Neural progenitor cell (in vitro differentiated cells): ENCODE measurements around the gene CPNE2. TPM values are rescaled to one million over a fixed set of nuclear protein-coding genes. Genes with fewer than 3 reads are reported as not detected.

ENCODE experiments used
- DNase-seq: peaks from one replicate; pipeline ENCODE4 v3.0.0-alpha.2; 2016; ENCODE audit warnings: low spot score
- H2AFZ ChIP-seq: fragments of 200-600 bp; sonication (generic); replicated peaks from 2 replicates; pipeline ENCODE4 v1.6.1; 2016; ENCODE audit warnings: antibody characterized with exemption
- H3F3A ChIP-seq: fragments of 200-600 bp; sonication (generic); 2 replicates; pipeline ENCODE4 v1.6.1; 2016; ENCODE audit warnings: antibody characterized with exemption, low read depth
- H3K27ac ChIP-seq: fragments of 200-600 bp; sonication (generic); 2 replicates; pipeline ENCODE4 v1.5.1; 2016; ENCODE audit warnings: mild to moderate bottlenecking
- H3K27me3 ChIP-seq: fragments of 200-600 bp; sonication (generic); 2 replicates; pipeline ENCODE4 v1.6.1; 2016; ENCODE audit warnings: mild to moderate bottlenecking, moderate library complexity
- H3K36me3 ChIP-seq: fragments of 200-600 bp; sonication (generic); 2 replicates; pipeline ENCODE4 v1.5.1; 2016
- H3K4me1 ChIP-seq: fragments of 200-600 bp; sonication (generic); 2 replicates; pipeline ENCODE4 v1.6.1; 2016; ENCODE audit warnings: mixed run types
- H3K4me2 ChIP-seq: fragments of 200-600 bp; sonication (generic); 2 replicates; pipeline ENCODE4 v1.6.1; 2016
- H3K4me3 ChIP-seq: fragments of 200-600 bp; sonication (generic); 2 replicates; pipeline ENCODE4 v1.5.1; 2016
- H3K79me2 ChIP-seq: fragments of 200-600 bp; sonication (generic); 2 replicates; pipeline ENCODE4 v1.6.1; 2016; ENCODE audit warnings: low read depth
- H3K9ac ChIP-seq: fragments of 200-600 bp; sonication (generic); 2 replicates; pipeline ENCODE4 v1.6.1; 2016
- H3K9me3 ChIP-seq: fragments of 200-600 bp; sonication (generic); 2 replicates; pipeline ENCODE4 v1.5.1; 2016; ENCODE audit warnings: low read depth
- H4K20me1 ChIP-seq: fragments of 200-600 bp; sonication (generic); 2 replicates; pipeline ENCODE4 v1.6.1; 2016; ENCODE audit warnings: low read depth
- H3K27ac Mint-ChIP-seq: 3 replicates; pipeline ENCODE4 v1.8.0; 2021; ENCODE audit warnings: mixed read lengths
- H3K27me3 Mint-ChIP-seq: 2 replicates; pipeline ENCODE4 v1.8.0; 2022; ENCODE audit warnings: low read depth, mild to moderate bottlenecking, inconsistent platforms, moderate library complexity, mixed read lengths; ENCODE audit not compliant: insufficient read depth
- H3K36me3 Mint-ChIP-seq: 3 replicates; pipeline ENCODE4 v1.8.0; 2021; ENCODE audit warnings: mixed read lengths
- H3K4me1 Mint-ChIP-seq: 3 replicates; pipeline ENCODE4 v1.8.0; 2021; ENCODE audit warnings: mixed read lengths
- H3K4me3 Mint-ChIP-seq: 3 replicates; pipeline ENCODE4 v1.8.0; 2021; ENCODE audit warnings: mild to moderate bottlenecking, moderate library complexity, mixed read lengths
- H3K9me3 Mint-ChIP-seq: 3 replicates; pipeline ENCODE4 v1.8.0; 2020; ENCODE audit warnings: mixed read lengths
- CTCF ChIP-seq: fragments of 200-600 bp; sonication (generic); IDR thresholded peaks from 2 replicates; pipeline ENCODE4 v1.5.1; 2017; ENCODE audit warnings: antibody characterized with exemption, mild to moderate bottlenecking
- EZH2 ChIP-seq: fragments of 200-600 bp; sonication (generic); IDR thresholded peaks from 2 replicates; pipeline ENCODE4 v1.6.1; 2017; ENCODE audit warnings: antibody characterized with exemption, mild to moderate bottlenecking, moderate library complexity
- EZH2phosphoT487 ChIP-seq: fragments of 200-600 bp; sonication (generic); IDR thresholded peaks from 2 replicates; pipeline ENCODE4 v1.6.1; 2017; ENCODE audit warnings: antibody characterized with exemption
- total RNA-seq: library from RNA; depleted of rRNA; stranded (reverse); fragments of >200 nt; gene quantifications from 2 replicates; pipeline ENCODE4 v1.2.3, GENCODE V29; 2015; ENCODE audit warnings: low replicate concordance

CPNE2 gene
- total RNA-seq, 1 donor from 2014 or later = 19.8 TPM

DNA sequence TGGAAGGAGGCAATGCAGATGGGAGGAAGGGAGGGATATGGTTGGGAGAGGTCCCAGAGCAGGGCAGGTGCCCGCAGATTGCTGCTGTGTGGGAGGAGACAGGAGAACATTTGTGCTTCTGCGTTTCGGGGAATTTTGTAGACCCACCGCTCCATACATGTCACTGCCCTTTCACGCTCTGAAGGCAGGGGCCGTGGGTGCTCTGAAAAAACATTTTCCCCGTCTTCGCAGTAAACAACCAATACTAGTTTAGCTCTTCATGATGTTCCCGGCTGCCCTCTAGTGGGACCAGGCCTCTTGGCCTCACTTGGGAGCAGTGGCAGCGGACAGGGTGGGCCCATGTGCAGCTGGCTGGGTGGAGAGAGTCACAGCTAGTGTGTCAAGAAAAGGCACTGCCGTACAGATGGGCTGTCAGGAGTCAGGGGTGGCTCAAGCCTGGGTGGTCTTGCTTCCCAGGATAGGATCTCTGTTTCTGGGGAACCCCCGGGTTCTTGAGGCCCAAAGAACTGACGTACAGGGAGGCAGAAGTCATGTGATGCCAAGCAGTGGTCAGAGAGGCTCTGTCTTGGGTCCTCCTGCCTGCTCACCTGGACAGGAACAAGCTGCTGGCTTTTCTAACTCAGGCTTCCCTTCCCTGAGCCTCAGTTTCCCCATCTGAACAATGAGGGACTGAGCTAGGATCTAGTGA, 46.5 kb upstream of the CPNE2 start:
- Mint-ChIP-seq H3K9me3 (peaks cover 10% of the 10 kb centered on the region), H3K27ac (no peak overlapping the region), H3K36me3 (no peaks in the 10 kb centered on the region), H3K4me1 (peaks cover 9% of the 10 kb centered on the region), H3K27me3 (peaks cover 6% of the 10 kb centered on the region), H3K4me3 (peak overlapping the region; percentile 2)
- Histone ChIP-seq H4K20me1 (no peaks in the 10 kb centered on the region), H3K79me2 (no peaks in the 10 kb centered on the region), H3K36me3 (no peaks in the 10 kb centered on the region), H3K9me3 (no peaks in the 10 kb centered on the region), H3K4me1 (peaks cover 8% of the 10 kb centered on the region), H3K4me2 (peak overlapping the region; percentile 20), H3F3A (no peaks in the 10 kb centered on the region), H3K9ac (no peak overlapping the region), H2AFZ (peak overlapping the region; percentile 53), H3K27ac (no peak overlapping the region), H3K27me3 (no peaks in the 10 kb centered on the region), H3K4me3 (no peak overlapping the region)
- TF ChIP-seq EZH2 (no peak), CTCF (peak; percentile 68)
- DNase-seq = peak; percentile 82

GRCh38 chr16:57048095-57048494, 44.3 kb upstream of the CPNE2 start:
- H3K4me3 ChIP-seq = no peak overlapping the region
- no peaks in the 10 kb centered on the region for H3K36me3 ChIP-seq
- peaks cover 8% of the 10 kb centered on the region for H3K4me1 ChIP-seq
- H3K4me2 ChIP-seq = no peak overlapping the region
- H3K9ac ChIP-seq = no peak overlapping the region
- no peak overlapping the region for H2AFZ ChIP-seq
- H4K20me1 ChIP-seq = no peaks in the 10 kb centered on the region
- Mint-ChIP-seq H3K27ac (peak overlapping the region; percentile 28), H3K9me3 (no peaks in the 10 kb centered on the region), H3K36me3 (no peaks in the 10 kb centered on the region), H3K4me1 (peaks cover 9% of the 10 kb centered on the region), H3K27me3 (peaks cover 11% of the 10 kb centered on the region), H3K4me3 (no peak overlapping the region)
- H3K27me3 ChIP-seq = no peaks in the 10 kb centered on the region
- no peak for DNase-seq
- no peaks in the 10 kb centered on the region for H3K9me3 ChIP-seq
- no peaks in the 10 kb centered on the region for H3K79me2 ChIP-seq
- H3F3A ChIP-seq = no peaks in the 10 kb centered on the region
- TF ChIP-seq EZH2 (no peak), EZH2phosphoT487 (no peak), CTCF (no peak)
- no peak overlapping the region for H3K27ac ChIP-seq

GRCh38 chr16:57049678-57050077, 42.7 kb upstream of the CPNE2 start:
- Histone ChIP-seq H3K4me3 (no peak overlapping the region), H3K4me2 (no peak overlapping the region), H3K36me3 (no peaks in the 10 kb centered on the region), H3F3A (no peaks in the 10 kb centered on the region), H3K79me2 (no peaks in the 10 kb centered on the region), H3K4me1 (peaks cover 8% of the 10 kb centered on the region), H3K9me3 (no peaks in the 10 kb centered on the region), H3K27ac (no peak overlapping the region), H3K9ac (no peak overlapping the region), H4K20me1 (no peaks in the 10 kb centered on the region), H2AFZ (no peak overlapping the region), H3K27me3 (no peaks in the 10 kb centered on the region)
- TF ChIP-seq CTCF (no peak), EZH2phosphoT487 (no peak), EZH2 (no peak)
- DNase-seq = no peak
- H3K27ac Mint-ChIP-seq = no peak overlapping the region
- no peaks in the 10 kb centered on the region for H3K36me3 Mint-ChIP-seq
- no peak overlapping the region for H3K4me3 Mint-ChIP-seq
- peaks cover 14% of the 10 kb centered on the region for H3K27me3 Mint-ChIP-seq
- no peaks in the 10 kb centered on the region for H3K9me3 Mint-ChIP-seq
- peaks cover 9% of the 10 kb centered on the region for H3K4me1 Mint-ChIP-seq
